Stromal cell of bone marrow (primary cell): ENCODE data around the gene PDE10A.
A peak's percentile ranks its signal among the peaks of the same experiment; 100 is the strongest.

Experiments
- DNase-seq: peaks from one replicate; pipeline ENCODE4 v3.0.0-alpha.2; 2012; ENCODE audit warnings: low read depth

Gene PDE10A

DNA sequence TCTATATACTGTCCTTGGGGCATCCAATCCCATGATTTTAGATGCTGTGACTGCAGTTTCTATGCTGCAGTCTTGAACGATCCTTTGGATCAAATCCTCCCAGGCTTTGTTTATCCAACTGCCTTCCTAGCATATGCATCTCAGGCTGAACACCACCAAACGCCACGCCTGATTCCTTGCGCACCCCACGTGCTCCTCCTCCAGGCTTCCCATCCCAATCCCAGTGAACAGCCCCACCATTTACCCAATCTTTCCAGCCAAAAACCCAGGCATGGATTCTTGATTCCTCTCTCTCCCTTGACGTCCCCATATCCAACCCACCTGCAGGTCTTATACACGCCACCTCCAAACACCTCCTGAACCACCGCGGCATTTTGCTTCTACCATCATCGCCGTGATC lies 7.8 kb downstream of the PDE10A start:
- no peak for DNase-seq

DNA sequence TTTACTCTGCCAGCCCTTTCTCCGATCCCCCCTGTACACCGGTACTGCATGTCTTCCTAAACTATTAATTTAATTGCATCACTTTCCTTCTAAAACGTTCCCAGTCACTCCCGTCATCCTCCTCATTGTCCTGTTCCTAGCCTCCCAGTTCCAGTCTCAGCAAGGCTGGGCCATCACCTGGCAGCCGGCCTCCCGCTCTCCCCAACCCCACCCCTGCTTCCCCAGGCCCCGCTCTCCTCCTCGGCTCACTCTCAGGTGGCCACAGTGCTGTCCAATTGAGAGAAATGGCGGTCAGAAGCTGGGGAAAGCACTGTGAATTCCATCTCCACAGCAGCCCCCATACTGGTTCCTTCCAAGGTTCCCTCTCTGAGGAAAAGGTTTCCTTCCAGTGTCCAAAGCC lies 8.9 kb downstream of the PDE10A start:
- DNase-seq: no peak

DNA sequence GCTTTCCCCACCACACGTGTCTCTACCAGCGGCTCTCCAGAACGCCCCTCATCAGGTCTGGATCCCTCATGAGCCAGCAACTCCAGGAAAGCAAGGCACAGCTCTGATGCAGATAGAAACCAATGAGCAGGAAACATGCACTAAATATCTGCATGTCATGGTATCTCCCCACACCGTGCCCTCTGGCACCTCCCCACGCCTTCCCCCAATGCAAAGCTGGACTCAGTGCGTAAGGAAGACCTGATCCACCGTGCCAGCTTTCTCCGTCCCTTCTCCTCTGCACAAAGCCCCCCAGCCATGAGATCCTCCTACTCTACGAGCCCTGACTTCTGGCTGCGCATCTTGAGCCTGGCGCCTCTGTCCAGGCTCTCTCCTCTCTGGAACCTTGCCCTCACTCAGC lies 9.4 kb downstream of the PDE10A start:
- no peak for DNase-seq

DNA sequence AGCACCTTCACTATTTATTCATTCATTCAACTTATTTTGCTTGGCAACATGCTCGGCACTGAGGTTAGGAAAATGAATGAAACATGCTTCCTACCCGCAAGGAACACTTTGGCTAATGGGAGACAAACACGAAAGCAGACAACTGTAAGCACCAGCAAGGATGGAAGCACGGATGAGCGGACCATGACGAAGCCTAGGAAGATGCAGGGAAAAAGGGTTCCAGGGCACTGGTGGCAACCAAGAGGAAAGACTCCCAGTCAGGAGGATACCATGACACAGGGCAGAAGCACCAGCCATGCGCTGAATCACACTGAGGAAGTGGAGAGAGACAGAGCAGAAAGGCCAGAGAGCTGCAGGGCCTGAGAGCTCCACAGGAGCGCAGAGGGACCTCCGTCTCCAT lies 9.8 kb downstream of the PDE10A start:
- peak; percentile 24 for DNase-seq

DNA sequence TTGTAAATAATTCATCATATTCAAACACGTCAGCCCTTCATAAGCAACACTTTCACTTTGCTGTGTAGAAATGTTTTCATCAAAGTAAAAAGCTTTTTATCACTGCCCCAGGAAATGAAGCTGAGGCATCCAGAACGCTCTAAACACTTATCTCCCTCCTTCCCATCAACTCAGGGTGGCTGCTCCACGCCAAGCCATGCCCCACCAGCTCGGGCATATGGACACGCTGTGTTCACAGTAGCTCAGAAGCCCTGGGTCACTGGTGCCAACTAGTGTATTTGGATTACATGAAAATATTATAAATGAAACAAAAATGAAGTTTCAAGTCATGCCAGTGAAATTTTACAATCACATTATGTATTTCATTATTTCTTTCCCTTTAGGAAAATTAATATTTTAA lies 10.3 kb downstream of the PDE10A start:
- no peak for DNase-seq

DNA sequence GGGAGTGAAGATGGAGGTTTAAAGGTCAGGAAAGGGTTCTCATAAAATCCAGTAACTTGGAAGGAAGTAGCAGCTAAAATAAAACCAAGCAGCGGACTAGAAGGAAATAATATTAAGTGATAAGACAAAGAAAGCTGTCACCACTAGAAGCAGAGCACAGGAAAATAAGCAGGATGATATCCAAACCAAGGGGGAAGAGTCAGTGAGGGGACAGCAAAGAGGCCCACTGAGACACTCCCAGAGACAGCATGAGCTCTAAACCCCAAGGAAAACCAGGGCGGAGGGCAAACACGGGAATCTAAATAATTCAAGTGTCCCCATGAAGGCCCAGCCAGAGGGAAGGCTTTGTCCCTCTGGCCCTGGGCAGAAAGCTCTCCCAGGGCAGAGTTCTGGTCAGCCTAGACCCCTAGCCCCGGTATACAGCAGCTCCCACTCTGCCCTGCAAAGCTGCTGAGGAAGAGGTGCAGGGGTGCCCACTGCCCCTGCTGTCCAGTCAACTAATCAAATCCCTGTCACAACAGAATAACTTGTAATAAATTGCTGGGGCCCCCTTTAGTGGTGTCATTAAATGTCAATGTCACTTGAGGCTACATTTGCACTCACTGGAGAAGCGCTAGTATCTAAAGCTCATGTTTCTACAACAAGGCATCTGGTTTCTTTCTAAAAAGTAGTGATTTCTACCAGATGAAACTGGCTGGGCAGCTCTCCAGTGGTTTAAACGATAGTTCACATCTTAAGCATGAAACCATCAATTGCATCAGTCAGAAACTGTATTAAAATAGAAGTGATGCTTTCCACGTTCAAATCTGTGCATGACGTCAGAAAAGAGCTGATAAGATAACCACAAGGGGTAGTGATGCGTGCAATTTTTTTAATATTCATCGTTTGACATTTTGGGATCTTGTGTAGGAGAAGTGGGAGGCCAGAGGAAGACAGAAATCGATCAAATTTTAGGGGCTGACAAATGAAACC lies 13.6 kb downstream of the PDE10A start:
- no peak for DNase-seq

DNA sequence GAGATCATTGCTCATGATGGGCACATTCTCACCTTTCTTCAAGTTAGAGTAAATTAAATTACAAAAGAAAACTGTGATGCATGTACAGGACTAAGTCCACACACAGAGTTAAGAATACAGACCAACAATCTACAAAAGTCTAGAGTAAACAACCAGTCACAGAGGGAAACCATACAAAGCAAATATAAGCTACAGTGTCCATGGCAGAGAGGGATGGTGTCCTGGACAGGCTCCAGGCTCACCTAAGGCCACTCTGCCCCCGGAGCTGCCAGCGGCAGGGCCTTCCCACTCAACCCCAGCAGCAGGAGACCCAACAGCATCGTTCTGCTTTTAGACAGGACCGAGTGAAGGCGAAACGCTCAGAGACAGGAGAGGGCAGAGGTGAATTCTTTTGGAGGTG lies 16.0 kb downstream of the PDE10A start:
- no peak for DNase-seq

DNA sequence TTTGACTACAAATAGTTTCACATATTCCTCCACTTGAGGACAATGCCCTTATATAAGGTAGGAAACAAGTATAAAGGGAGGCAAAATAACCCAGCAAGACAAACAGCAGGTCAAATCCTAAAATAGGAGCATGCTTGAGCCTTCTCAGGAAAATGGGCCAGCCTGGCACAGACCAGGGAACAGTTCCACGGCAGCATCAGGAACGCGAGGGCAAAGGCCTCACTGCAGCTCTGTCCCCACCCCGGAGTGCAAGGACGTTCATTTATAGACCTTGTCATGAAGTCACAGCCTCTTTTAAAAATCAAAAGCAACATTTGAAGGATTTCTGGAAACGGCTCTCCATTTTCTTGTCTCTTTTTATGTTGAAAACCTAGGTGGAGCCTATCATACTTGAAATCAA lies 17.1 kb downstream of the PDE10A start:
- DNase-seq: no peak

DNA sequence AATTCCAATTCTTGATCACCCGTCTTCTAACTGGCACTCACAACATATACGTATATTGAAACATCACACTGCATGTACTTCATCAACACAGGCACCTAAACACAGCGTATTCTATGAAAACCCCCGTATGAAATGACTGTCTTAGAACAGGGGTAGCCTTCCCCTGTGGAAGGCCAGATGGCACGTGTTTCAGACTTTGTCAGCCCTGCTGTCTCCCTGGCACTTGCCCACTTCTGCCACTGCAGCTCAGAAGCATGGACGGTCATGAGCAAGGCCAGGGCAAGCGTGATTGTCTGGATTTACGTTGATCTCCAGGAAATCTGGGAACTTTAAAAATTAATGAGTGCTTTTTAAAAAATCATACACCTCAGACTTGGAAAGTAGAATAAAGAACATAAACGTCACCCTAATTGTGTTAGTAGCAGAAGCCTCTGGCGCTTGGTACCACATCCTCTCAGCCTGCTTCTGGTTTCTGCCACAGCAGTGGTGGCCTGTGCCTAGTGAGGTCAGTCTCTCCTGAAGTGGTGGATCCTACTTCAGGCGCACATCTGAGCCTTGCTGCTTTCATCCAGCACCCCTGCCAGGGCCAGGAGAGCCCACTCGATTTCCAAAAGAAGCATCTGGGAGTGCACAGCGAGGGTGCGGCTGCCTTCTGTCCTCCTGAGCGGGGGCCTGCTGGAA lies 18.3 kb downstream of the PDE10A start:
- DNase-seq: no peak

DNA sequence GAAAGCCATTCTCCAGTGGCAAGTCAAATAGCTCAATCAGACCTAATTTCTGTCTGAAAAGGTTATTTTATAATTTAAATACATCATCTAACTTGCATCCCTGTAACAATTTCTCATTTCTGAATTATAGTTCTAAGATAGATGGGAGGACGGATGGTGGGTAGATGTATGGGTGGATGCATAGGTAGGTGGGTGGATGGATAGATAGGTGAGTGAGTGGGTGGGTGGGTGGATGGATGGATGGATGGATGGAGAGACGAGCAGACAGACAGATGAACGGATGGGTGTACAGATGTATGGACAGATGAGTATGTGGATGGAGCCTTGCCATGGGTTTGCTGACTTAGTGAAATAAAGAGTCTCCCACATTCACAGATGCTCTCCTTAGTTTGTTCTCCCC lies 20.0 kb downstream of the PDE10A start:
- DNase-seq: no peak

DNA sequence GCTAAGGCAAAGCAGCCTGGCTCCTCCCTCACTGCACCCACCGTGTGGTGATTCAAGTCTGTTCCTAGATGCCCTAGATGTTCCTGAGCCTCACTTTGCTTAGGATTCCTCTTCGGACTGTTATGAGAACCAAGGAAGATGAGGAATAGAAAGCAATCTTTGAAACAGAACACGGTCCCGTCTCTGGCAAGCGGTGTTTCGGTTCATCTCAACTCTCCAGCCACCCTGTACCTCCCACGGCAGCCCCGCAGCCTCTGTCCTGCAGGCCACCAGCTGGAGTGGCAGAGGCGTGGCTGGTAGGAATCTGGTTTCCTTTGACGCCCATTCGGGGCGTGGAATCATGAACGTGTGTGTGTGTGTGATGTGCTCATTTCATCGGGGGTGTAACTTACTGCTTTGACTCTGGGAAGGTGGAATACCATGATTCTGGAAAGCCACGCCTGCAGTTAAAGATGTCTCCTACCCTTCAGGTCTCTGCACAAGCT lies 21.3 kb downstream of the PDE10A start:
- no peak for DNase-seq

DNA sequence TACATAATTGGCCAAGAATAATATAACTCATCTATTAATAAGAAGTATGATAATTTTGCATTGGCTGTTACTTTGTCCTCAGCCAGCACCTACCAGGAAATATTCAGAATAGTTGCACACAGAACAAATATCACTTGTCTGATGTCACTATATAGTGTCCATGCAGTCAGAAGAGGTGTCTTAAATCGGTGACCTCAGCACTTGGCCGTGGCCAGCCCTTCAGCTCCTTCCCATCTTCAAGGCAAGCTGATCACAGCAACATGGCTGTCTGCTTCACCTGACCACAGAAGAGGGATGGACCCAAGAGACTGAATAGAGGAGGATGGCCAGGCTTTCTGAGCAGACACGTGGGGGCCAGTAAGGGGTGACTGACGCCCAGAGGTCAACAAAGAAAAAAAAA lies 22.2 kb downstream of the PDE10A start:
- no peak for DNase-seq

DNA sequence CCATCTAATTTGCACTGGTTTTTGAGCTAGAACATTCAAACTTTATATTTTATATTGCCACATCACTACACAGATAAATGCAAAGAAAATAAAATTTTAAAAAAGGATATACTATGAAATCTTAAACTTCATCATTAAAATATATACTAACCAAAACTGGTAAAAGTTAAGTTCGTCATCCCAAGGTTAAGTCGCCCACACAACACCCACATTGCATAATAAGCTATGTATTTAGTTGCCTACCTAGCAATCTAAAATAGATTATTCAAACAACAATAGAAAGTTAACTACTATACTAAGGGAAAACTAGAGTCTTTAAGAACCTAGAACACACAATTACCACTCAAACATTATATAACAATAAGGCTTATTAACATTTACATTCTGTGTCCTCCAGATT lies 24.5 kb downstream of the PDE10A start:
- no peak for DNase-seq

DNA sequence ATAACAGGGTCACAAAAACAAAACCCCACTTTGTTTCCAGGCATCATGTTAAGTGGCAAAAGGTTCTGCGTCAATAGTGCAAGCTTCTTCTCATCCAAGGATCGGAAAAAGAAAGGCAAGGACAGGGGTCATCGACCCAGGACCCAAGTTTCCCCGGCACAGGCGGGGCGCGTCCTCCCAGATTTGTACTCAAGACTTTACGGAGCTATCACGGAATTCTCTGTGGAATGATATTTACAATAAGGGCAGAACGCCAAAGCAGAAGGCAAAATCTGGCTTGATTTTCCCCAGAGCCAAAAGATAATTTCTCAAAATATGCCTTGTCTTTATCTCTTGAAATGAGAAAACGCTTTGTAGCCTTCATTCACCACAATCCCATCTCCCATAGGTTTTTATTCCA lies 25.5 kb downstream of the PDE10A start:
- no peak for DNase-seq

DNA sequence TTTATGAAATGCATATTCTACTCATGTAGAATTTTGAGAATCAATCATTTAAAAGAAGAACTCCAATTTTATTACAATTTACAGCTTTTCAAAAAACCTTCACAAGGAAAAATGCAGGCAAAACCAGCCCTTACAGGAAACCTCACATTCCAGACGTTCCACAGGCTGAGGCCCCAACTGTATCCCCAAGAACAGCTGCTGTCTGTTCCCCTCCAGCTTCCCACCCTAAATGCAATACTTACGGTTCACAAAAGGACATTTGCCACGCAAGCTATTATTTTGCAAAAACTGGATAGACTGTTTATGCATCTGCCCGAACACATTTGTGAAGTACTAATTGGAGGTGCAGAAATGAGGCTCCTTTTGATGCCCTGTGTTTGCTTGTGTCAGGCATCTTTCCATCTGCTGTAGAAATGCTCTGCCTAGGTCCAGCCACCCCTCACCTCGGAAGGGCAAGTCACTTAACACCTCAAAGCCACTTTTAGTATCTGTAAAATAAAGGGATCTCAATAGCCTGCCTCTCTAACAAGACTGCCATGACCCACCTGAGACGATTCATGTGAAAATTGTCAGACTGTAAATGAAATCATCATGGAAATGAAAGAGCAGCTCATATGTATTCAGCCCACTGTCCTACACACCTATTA lies 26.5 kb downstream of the PDE10A start:
- no peak for DNase-seq

DNA sequence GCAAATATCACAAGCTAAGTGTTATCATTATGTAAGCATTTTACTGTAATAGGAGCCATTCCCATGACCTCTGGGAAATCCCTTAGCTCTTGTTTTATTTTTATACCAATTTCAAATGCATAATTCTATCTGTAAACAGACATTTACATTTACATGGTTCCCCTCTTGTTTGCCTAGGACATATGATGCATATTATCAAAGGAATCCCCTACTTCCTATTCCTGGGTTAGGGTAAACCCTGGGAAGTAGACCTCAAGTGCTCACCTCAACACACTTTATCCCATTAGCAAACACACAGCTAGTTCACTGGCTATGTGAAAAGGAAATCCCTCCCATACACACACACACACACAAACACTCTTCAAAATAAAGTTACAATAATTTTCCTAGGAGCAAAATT lies 27.1 kb downstream of the PDE10A start:
- no peak for DNase-seq

DNA sequence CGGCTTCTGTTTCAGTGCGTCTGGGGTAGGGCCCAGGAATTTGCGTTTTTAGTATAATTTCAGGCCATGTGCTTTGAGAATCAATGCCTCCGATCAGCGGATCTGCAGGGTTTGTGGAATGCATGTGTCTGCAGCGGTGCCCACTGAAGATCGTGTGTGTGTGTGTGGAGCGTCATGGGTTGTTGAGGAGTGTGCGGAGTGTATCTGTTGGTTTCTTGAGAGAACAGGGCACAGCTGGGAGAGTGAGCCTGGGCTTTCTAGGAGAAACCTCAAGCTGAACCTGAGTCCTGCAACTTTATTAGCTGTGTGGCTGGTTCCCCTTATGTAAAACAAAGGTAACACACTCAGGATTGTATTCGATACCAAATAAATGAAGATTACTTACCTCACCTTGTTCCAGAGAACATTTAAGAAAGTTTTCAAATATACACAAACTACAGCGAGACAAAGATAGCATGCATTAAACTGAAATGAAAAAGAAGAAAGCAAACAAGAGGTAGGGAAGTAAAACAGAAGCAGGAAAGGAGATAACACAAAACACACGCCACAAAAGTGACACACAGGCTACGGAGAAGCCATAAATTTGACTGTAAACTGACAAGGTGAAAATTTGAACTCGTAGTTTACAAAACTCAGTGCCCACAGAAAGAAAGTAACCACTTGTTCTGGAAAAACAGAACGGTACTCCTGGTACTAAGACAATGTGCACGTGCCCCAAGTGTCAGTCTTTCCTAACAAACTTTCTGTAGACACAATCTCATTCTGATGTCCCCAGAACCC lies 28.8 kb downstream of the PDE10A start:
- no peak for DNase-seq

DNA sequence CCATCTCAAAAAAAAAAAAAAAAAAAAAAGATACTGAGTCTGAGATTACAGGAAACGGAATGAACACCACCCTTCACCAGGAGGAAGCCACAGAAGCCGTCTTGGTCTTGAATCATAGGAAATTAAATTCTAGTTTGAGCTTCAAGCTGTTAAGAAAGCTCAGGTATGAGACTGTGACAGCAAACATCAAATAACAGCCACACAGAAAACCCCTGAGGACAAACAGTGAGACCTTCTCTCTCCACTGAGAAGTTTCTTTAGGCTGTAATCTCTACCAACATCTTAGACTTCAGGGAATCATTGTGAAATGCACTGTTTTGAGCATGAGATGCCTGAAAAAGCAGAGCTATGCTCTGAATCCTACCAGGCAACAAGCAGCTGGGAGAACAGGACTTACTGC lies 30.8 kb downstream of the PDE10A start:
- no peak for DNase-seq

DNA sequence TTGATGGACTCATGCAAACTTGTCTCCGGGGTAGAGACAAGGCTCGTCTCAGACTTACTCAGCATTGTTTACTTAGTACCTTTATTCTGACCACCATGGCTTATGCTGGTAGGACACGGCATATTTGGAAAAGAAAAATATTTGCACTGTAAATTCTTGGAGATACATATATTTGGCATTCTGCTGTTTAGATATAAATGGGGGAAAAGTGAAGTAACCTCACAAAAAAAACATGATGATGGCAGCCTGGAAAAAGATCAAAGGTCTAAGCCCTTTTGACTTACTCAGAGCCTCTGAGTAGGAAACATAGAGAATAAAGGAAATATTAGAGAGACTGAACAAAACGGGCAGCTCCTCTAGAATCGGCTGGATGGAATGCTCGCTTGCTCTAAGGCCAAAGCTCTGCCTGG lies 32.5 kb downstream of the PDE10A start:
- DNase-seq: no peak

DNA sequence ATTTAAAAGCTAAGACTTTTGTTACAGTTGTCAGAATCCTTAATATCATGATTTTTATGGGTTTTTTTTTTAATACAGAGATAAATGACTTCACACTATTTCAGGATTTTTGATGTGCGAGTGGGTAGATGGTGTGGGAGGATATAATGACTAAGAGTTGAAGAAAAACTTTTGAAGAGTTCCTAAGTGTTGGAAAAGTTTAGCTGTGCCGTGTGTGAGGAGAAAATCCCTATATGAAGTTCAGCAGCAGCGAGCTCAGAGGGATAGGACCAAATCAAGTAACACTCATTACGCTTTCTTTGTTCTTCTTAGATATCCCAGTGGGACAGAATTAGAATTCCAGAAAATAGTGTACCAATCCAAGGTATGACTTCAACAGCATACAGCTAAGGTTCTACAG lies 34.1 kb downstream of the PDE10A start:
- DNase-seq: no peak

DNA sequence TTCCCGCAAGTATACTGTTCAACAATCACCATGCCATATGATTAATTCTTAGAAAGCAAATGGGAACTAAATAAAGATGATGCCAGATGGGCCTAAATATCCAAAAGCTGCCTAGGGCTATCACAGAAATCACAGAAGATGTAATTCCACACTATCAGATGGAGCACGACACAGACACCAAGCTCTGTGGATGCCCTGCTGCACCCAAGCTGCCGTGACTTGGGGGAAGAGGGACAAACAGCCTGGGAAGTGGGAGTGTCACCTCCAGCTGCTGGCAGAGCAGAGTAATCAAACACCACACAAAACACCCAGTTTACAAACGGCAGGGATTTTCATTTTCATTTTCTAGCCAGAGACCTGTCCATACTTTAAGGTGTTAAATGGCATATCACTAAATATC lies 35.7 kb downstream of the PDE10A start:
- DNase-seq: no peak

DNA sequence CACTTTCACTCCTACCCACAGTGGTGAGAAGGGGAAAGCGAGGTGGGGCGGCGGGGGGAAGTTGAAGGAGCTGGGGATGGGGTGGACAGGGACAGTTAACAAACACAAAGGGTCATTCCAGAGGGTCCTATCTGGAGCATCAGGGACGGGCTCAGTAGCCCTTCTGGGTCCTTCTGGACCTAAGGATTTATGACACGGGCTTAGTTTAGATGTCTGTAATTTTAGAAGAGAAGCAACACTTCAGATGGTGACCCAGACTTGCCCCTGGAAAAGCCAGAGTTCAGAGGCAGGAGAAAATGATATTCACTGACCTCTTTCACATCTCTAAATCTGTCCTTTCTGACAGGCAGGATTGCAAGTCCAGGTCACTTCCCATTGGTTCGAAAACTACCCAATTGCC lies 36.3 kb downstream of the PDE10A start:
- DNase-seq: no peak
